GM06990 (cell line): ENCODE measurements around the gene USP28.
"Not testable (repeated sequence)": the region's sequence is repeated elsewhere in the genome, so short reads cannot be mapped to it uniquely, and the experiment has no call there.

Experiments
- DNase-seq: peaks from one replicate; pipeline ENCODE4 v3.0.0-alpha.2; 2011; ENCODE audit not compliant: insufficient read length; ENCODE audit errors: extremely low read depth
- H3K27me3 ChIP-seq: replicated peaks from 2 replicates; pipeline ENCODE4 v1.6.0; 2011; ENCODE audit warnings: low read length; ENCODE audit not compliant: control insufficient read depth, insufficient read depth
- H3K36me3 ChIP-seq: 2 replicates; pipeline ENCODE4 v1.5.1; 2011; ENCODE audit warnings: low read length; ENCODE audit not compliant: control insufficient read depth, insufficient read depth
- H3K4me3 ChIP-seq: replicated peaks from 2 replicates; pipeline ENCODE4 v1.5.1; 2011; ENCODE audit warnings: low read depth, mild to moderate bottlenecking, control low read depth, low read length
- TF ChIP-seq, protein P1 (sequence below): IDR thresholded peaks from 2 replicates; pipeline ENCODE4 v1.5.1; 2011; ENCODE audit warnings: low read length, control low read depth, mild to moderate bottlenecking, inconsistent platforms; ENCODE audit not compliant: insufficient read depth, poor library complexity, severe bottlenecking

USP28 gene

DNA sequence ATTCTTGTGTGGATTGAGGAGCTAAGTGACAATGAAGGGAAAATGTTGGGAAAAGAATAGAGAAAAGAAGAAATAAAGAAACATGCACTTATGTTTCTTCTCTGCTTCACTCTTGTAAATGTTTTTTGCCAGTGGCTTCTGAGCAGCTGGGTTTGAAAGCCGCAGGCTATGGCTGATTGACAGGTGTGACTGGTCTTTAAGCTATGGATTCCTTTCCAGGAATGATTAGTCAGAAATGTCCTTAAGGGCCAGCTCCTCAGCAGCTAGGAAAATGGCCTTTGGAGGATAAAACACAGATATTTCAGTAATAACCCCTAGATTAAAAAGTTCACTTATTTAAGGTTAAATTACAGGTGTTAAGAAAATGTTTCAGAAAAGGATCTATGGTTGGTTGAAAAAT lies 6.5 kb upstream of the USP28 start:
- no peaks in the 10 kb centered on the region for H3K27me3 ChIP-seq
- no peaks in the 10 kb centered on the region for H3K36me3 ChIP-seq
- no peak for DNase-seq
- H3K4me3 ChIP-seq = no peak overlapping the region
- TF ChIP-seq, protein P1, sequence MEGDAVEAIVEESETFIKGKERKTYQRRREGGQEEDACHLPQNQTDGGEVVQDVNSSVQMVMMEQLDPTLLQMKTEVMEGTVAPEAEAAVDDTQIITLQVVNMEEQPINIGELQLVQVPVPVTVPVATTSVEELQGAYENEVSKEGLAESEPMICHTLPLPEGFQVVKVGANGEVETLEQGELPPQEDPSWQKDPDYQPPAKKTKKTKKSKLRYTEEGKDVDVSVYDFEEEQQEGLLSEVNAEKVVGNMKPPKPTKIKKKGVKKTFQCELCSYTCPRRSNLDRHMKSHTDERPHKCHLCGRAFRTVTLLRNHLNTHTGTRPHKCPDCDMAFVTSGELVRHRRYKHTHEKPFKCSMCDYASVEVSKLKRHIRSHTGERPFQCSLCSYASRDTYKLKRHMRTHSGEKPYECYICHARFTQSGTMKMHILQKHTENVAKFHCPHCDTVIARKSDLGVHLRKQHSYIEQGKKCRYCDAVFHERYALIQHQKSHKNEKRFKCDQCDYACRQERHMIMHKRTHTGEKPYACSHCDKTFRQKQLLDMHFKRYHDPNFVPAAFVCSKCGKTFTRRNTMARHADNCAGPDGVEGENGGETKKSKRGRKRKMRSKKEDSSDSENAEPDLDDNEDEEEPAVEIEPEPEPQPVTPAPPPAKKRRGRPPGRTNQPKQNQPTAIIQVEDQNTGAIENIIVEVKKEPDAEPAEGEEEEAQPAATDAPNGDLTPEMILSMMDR = no peak

- Histone ChIP-seq H3K4me3 (no peak overlapping the region), H3K27me3 (no peaks in the 10 kb centered on the region), H3K36me3 (no peaks in the 10 kb centered on the region)
- no peak for DNase-seq
- TF ChIP-seq, protein P1 = no peak
Measured at GRCh38 chr11:113880971-113881370, 5.6 kb upstream of the USP28 start.

DNA sequence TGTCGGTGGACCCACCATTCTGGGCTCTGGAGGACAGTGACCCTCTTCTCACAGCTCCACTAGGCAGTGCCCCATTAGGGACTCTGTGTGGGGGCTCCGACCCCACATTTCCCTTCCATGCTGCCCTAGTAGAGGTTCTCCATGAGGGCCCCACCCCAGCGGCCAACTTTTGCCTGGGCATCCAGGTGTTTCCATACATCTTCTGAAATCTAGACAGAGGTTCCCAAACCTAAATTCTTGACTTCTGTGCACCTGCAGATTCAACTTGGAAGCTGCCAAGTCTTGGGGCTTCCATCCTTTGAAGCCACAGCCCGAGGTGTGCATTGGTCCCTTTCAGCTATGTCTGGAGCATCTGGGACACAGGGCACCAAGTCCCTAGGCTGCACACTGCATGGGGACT lies 4.1 kb upstream of the USP28 start:
- not testable (repeated sequence) for H3K27me3 ChIP-seq, H3K36me3 ChIP-seq, DNase-seq, H3K4me3 ChIP-seq

GRCh38 chr11:113877670-113878055 lies 2.3 kb upstream of the USP28 start:
- no peak for DNase-seq

DNA sequence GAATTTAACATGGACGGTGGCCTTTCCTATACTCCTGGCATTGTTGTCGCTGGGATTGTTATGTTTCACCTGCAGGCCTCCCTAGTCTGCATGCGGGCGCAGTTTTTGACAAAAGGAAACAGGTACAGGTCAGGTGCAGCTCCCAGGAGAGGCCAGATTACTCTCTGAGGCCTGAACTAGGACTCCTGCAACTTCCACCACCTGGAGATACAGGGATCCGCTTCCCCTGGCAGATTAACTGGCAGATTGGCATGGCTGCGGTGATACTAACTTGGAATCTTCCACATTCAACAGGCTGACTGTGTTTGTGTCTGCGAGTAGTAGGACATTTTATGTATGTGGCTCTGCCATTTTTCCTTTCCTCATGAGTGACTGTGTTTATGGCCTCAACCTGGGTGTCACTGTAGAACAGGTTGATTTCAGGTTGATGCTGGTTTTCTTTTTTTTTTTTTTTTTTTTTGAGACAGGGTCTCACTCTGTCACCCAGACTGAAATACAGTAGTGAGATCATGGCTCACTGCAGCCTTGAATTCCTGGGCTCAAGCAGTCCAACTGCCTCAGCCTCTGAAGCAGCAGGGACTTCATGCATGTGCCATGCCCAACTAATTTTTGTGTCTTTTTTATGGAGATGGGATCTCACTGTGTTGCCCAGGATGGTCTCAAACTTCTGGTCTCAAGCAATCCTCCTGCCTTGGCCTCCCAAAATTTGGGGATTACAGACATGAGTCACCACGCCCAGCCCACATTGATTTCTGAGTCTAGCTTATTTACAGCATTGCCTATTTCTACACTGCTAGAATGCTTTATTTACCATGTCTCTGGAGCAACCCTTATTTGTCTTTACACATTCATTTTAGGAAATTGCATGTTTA lies 1.7 kb upstream of the USP28 start:
- H3K27me3 ChIP-seq = no peaks in the 10 kb centered on the region
- TF ChIP-seq, protein P1 = no peak
- DNase-seq = no peak
- H3K36me3 ChIP-seq = no peaks in the 10 kb centered on the region
- H3K4me3 ChIP-seq = peak overlapping the region; percentile 88

More at GRCh38 chr11:113877670-113878055, 2.3 kb upstream of the USP28 start:
- Histone ChIP-seq H3K27me3 (no peaks in the 10 kb centered on the region), H3K4me3 (no peak overlapping the region), H3K36me3 (no peaks in the 10 kb centered on the region)
- TF ChIP-seq, protein P1 = no peak

DNA sequence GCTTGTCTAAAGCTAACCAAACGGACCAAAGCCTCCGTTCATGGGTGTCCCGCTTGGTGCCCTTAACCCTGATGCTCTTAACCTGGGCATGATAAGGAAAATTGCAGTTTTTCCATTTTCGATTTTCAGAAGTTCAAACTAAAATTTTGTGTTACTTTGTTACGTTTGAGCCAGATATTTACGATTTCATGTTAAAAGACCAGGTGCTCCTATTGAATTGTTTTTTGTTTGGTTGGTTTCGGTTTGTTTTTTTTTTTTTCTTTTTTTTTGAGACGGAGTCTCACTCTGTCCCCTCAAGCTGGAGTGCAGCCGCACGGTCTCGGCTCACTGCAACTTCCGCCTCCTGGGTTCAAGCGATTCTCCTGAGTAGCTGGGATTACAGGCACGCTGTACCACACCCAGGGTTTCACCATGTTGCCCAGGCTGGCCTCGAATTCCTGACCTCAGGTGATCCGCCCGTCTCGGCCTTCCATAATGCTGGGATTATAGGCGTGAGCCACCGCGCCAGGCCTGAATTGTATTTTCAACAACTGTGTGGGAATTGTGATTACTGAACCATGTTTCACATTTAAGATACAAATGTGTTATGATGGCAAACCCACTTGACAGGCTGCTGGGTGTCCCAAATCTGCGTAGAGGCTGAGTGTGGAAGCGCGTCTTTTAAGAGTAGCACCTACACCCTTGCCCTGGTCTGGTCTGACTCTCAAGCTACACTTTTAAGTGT lies 864 bp upstream of the USP28 start:
- no peak for DNase-seq
- Histone ChIP-seq H3K36me3 (no peaks in the 10 kb centered on the region), H3K4me3 (peak overlapping the region; percentile 88), H3K27me3 (no peaks in the 10 kb centered on the region)
- TF ChIP-seq, protein P1 = no peak
